SW480 (cell line): ENCODE data around the gene NTHL1.

Experiments
- DNase-seq: peaks from one replicate; pipeline ENCODE4 v3.0.0-alpha.2; 2016; ENCODE audit warnings: low spot score

The NTHL1 gene

GRCh38 chr16:2008009-2008526 lies 39.6 kb downstream of the NTHL1 start:
- peak; percentile 56 for DNase-seq

GRCh38 chr16:2007081-2007836 lies 40.4 kb downstream of the NTHL1 start:
- DNase-seq: no peak

GRCh38 chr16:2006317-2006716 lies 41.3 kb downstream of the NTHL1 start:
- no peak for DNase-seq

- DNase-seq: no peak
These were observed 42.0 kb downstream of the NTHL1 start for GRCh38 chr16:2005646-2006045.

- DNase-seq: no peak
These were observed 42.7 kb downstream of the NTHL1 start for GRCh38 chr16:2004795-2005517.

GRCh38 chr16:2003827-2004641 lies 43.6 kb downstream of the NTHL1 start:
- peak; percentile 88 for DNase-seq

- DNase-seq: no peak
These were observed 44.3 kb downstream of the NTHL1 start for GRCh38 chr16:2003231-2003826.

- DNase-seq: no peak
These were observed 45.0 kb downstream of the NTHL1 start for GRCh38 chr16:2002406-2003230.

- no peak for DNase-seq
These were observed 45.9 kb downstream of the NTHL1 start for GRCh38 chr16:2001456-2002355.

GRCh38 chr16:2001035-2001434 lies 46.6 kb downstream of the NTHL1 start:
- DNase-seq: no peak

- DNase-seq: no peak
These were observed 47.6 kb downstream of the NTHL1 start for GRCh38 chr16:1999866-2000514.

GRCh38 chr16:1998852-1999801 lies 48.5 kb downstream of the NTHL1 start:
- no peak for DNase-seq

GRCh38 chr16:1998360-1998835 lies 49.2 kb downstream of the NTHL1 start:
- no peak for DNase-seq

GRCh38 chr16:1997494-1998359 lies 49.9 kb downstream of the NTHL1 start:
- DNase-seq: no peak

- DNase-seq: no peak
These were observed 53.9 kb downstream of the NTHL1 start for GRCh38 chr16:1993731-1994131.

GRCh38 chr16:1992704-1993317 lies 54.8 kb downstream of the NTHL1 start:
- DNase-seq: no peak
